Left ventricle myocardium superior (tissue), 1 donor: ENCODE data around the gene CDHR4. TPM values are rescaled to one million over a fixed set of nuclear protein-coding genes. Genes with fewer than 3 reads are reported as not detected.
"Not testable (repeated sequence)": the region's sequence is repeated elsewhere in the genome, so short reads cannot be mapped to it uniquely, and the experiment has no call there.

Source experiments
- ATAC-seq: fragments of 200-7000 bp; cut with Tn5 transposase; one replicate; pipeline ENCODE4 v1.9.1; 2020; ENCODE audit warnings: mild to moderate bottlenecking, moderate library complexity
- DNase-seq: peaks from one replicate; pipeline ENCODE4 v3.0.0-alpha.2; 2020
- intact Hi-C: fragments of 100-400 bp; cut with micrococcal nuclease; formaldehyde crosslinking; loops from one replicate; pipeline ENCODE4 v1.11.0; 2022
- total RNA-seq: library from RNA; stranded (reverse); fragmentation: NEBNext Ultra II Directional; extraction: Animal tissue kit (Norgen Biotek cat#: 25700); gene quantifications from one replicate; pipeline ENCODE4 v1.2.1, GENCODE V29; 2021
- donor health status: DM: no; HTN: yes; CAD: no; lungs with severe emphysema.

The CDHR4 gene
- total RNA-seq, 1 donor from 2014 or later: not detected

- ATAC-seq (peak; percentile 59), DNase-seq (no peak)
- intact Hi-C loops: no loop called here
These were observed 13.9 kb downstream of the CDHR4 start for GRCh38 chr3:49785565-49786356.

- ATAC-seq, DNase-seq, intact Hi-C loops: not testable (repeated sequence)
These were observed 17.4 kb downstream of the CDHR4 start for GRCh38 chr3:49782277-49782676.

- DNase-seq: no peak
- ATAC-seq: no peak
- intact Hi-C loops: no loop called here
These were observed 18.1 kb downstream of the CDHR4 start for GRCh38 chr3:49781415-49782199.

GRCh38 chr3:49780975-49781365 is 18.7 kb downstream of the CDHR4 start:
- ATAC-seq, DNase-seq, intact Hi-C loops: not testable (repeated sequence)

GRCh38 chr3:49780080-49780974 is 19.3 kb downstream of the CDHR4 start:
- DNase-seq: no peak
- intact Hi-C loops: no loop called here
- no peak for ATAC-seq

GRCh38 chr3:49779358-49780079 is 20.2 kb downstream of the CDHR4 start:
- ATAC-seq (no peak), DNase-seq (no peak)
- intact Hi-C loops: no loop called here

- ATAC-seq, DNase-seq, intact Hi-C loops: not testable (repeated sequence)
These were observed 23.6 kb downstream of the CDHR4 start for GRCh38 chr3:49776101-49776500.

- ATAC-seq (peak; percentile 70), DNase-seq (no peak)
- intact Hi-C loops: no loop called here
These were observed 24.1 kb downstream of the CDHR4 start for GRCh38 chr3:49775538-49775937.

- DNase-seq: no peak
- intact Hi-C loops: no loop called here
- no peak for ATAC-seq
These were observed 27.0 kb downstream of the CDHR4 start for GRCh38 chr3:49772703-49773102.

GRCh38 chr3:49771340-49771938 is 28.2 kb downstream of the CDHR4 start:
- no peak for ATAC-seq
- DNase-seq: no peak
- intact Hi-C loops: no loop called here

- DNase-seq: no peak
- intact Hi-C loops: no loop called here
- ATAC-seq: no peak
These were observed 29.7 kb downstream of the CDHR4 start for GRCh38 chr3:49769926-49770325.

GRCh38 chr3:49769286-49769915 is 30.3 kb downstream of the CDHR4 start:
- DNase-seq (no peak), ATAC-seq (no peak)
- intact Hi-C loops: no loop called here

GRCh38 chr3:49763981-49764380 is 35.7 kb downstream of the CDHR4 start:
- no peak for DNase-seq
- intact Hi-C loops: no loop called here
- ATAC-seq: no peak

GRCh38 chr3:49761661-49762060 is 38.0 kb downstream of the CDHR4 start:
- intact Hi-C loops: no loop called here
- DNase-seq (no peak), ATAC-seq (no peak)

- intact Hi-C loops: no loop called here
- DNase-seq: no peak
- ATAC-seq: no peak
These were observed 40.4 kb downstream of the CDHR4 start for GRCh38 chr3:49759226-49759625.

GRCh38 chr3:49757197-49757596 is 42.5 kb downstream of the CDHR4 start:
- intact Hi-C loops: no loop called here
- DNase-seq (no peak), ATAC-seq (no peak)

- no peak for DNase-seq
- intact Hi-C loops: no loop called here
- no peak for ATAC-seq
These were observed 43.6 kb downstream of the CDHR4 start for GRCh38 chr3:49756036-49756435.

GRCh38 chr3:49754536-49754935 is 45.1 kb downstream of the CDHR4 start:
- no peak for DNase-seq

More at GRCh38 chr3:49754536-49754935, 45.1 kb downstream of the CDHR4 start:
- intact Hi-C loops: no loop called here
- no peak for ATAC-seq
